Small intestine (tissue), 7 donors: ENCODE data around the gene ELP1. TPM values are rescaled to one million over a fixed set of nuclear protein-coding genes. Genes with fewer than 3 reads are reported as not detected.
"Not testable (repeated sequence)": the region's sequence is repeated elsewhere in the genome, so short reads cannot be mapped to it uniquely, and the experiment has no call there.

Experiments used
- DNase-seq, 2 donors: peaks; one replicate each; pipeline versions ENCODE4 v3.0.0 to v3.0.0-alpha.2; 2013
- FAIRE-seq: peaks from 2 replicates; lab custom pipeline; 2012; peaks lifted over from hg19 to GRCh38; lab: Jason Lieb, UNC
- H3K27ac ChIP-seq, 3 donors: one replicate each; pipeline ENCODE4 v1.5.1; 2013; ENCODE audit warnings: low read length in 2 of 3, mild to moderate bottlenecking in 2 of 3, control low read depth in 1 of 3, inconsistent platforms in 1 of 3, low read depth in 1 of 3, moderate library complexity in 1 of 3
- H3K27me3 ChIP-seq, 3 donors: one replicate each; pipeline ENCODE4 v1.6.1; 2013; ENCODE audit warnings: low read length in 3 of 3, inconsistent platforms in 1 of 3; ENCODE audit not compliant: control insufficient read depth in 3 of 3, insufficient read depth in 3 of 3
- H3K36me3 ChIP-seq, 3 donors: one replicate each; pipeline ENCODE4 v1.6.1; 2013; ENCODE audit warnings: low read length in 3 of 3, inconsistent platforms in 1 of 3, low read depth in 1 of 3, mild to moderate bottlenecking in 1 of 3, moderate library complexity in 1 of 3; ENCODE audit not compliant: control insufficient read depth in 3 of 3, insufficient read depth in 2 of 3
- H3K4me1 ChIP-seq, 3 donors: one replicate each; pipeline ENCODE4 v1.6.1; 2013; ENCODE audit warnings: low read length in 2 of 3, inconsistent platforms in 1 of 3, low read depth in 1 of 3, mild to moderate bottlenecking in 1 of 3, moderate library complexity in 1 of 3; ENCODE audit not compliant: control insufficient read depth in 3 of 3, insufficient read depth in 2 of 3
- H3K4me3 ChIP-seq, 3 donors: one replicate each; pipeline ENCODE4 v1.5.1; 2013; ENCODE audit warnings: low read length in 3 of 3, control low read depth in 1 of 3, inconsistent platforms in 1 of 3, low read depth in 1 of 3, mild to moderate bottlenecking in 1 of 3, moderate library complexity in 1 of 3
- H3K9me3 ChIP-seq, 2 donors: one replicate each; pipeline ENCODE4 v1.6.1; 2013; ENCODE audit warnings: low read depth in 1 of 2, low read length in 1 of 2; ENCODE audit not compliant: control insufficient read depth in 2 of 2, insufficient read depth in 1 of 2
- WGBS, 3 donors: extraction: QIAGEN DNeasy Blood & Tissue Kit; methylation state at CpG; one replicate each; pipeline ENCODE4 v1.1.7; 2013; 5-methylcytosine and 5-hydroxymethylcytosine counted together
- polyA plus RNA-seq, 4 donors: library from polyadenylated mRNA; stranded (reverse) in 3 of 4; unstranded in 1 of 4; fragments of 200-250 nt in 3 of 4; fragments of 120-200 nt in 1 of 4; gene quantifications; one replicate each; pipeline versions ENCODE4 v1.2.1 to v1.2.3, GENCODE V29; 2013
- donor health status: healthy with polysubstance abuse.
- donor health status: control.
- donor health status: control.
- donor health status: Bipolar disorder and iron deficiency.
- donor health status: healthy.

ELP1 gene
- polyA plus RNA-seq, 4 donors = 3.8 to 24.6 (median 11.4) TPM

DNA sequence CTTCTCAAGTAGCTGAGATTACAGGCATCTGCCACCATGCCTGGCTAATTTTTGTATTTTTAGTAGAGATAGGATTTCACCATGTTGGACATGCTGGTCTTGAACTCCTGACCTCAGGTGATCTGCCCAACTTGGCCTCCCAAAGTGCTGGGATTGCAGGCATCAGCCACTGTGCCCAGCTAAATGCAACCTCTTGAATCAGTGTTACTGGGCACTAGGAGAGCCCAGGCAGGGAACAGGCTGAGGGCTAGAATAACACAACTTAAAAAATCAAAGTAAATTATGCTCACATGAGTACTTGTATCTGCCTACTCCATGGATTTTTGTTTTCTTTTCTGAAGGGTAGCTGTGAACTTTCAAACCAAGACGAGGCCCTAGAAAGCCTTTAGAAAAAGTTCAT is 13.5 kb downstream of the ELP1 start:
- DNase-seq, H3K9me3 ChIP-seq, H3K27ac ChIP-seq, FAIRE-seq, H3K27me3 ChIP-seq, H3K4me1 ChIP-seq, H3K4me3 ChIP-seq: not testable (repeated sequence)
- 93 to 100% (median 98%) methylated on average over 1 of the region's 1 CpG for WGBS, 3 donors
- H3K36me3 ChIP-seq = peaks cover 7 to 27% (median 14%) of the 10 kb centered on the region in 3 donors

DNA sequence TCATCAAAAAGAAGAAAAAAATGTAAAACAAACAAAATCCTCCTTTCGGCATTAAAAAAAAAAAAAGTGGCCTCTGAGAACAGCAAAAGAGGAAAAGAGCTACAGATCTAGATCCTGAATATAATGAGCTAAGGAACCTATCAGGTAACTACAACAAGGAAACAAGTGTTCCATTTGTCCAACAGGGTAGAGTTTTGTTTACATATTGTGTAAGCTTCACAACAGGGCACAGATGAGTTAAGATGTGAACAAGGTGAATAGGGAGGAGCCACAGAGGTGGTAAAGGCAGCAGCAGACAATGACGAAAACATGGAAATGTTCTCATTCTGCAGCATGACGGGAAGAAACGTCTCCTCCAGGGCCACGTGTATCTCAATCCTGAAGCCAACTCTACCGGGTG is 14.4 kb downstream of the ELP1 start:
- peaks cover 9 to 26% (median 14%) of the 10 kb centered on the region in 3 donors for H3K36me3 ChIP-seq
- 90 to 93% (median 91%) methylated on average over 6 of the region's 6 CpGs for WGBS, 3 donors
- H3K9me3 ChIP-seq = no peaks in the 10 kb centered on the region

DNA sequence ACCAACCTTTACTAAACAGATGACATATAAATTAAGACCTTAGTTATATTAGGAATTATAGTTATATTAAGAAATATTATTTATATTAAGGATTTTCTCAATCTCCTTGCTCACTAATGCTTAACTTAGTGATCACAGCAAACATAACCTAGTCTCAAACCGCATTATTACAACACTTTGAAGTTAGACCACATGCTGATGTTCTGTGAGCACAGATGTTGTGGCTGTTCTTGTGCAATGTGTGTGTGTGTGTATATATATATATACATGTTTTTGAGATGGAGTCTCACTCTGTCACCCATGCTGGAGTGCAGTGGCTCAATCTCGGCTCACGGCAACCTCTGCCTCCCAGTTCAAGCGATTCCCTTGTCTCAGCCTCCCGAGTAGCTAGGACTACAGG is 20.5 kb downstream of the ELP1 start:
- DNase-seq (no peak), FAIRE-seq (no peak)

More for the DNA sequence above, 14.4 kb downstream of the ELP1 start:
- no peak overlapping the region for H3K27ac ChIP-seq
- FAIRE-seq = no peak
- no peaks in the 10 kb centered on the region for H3K4me1 ChIP-seq
- DNase-seq = peak in 1 of 2 donors; percentile 4
- H3K27me3 ChIP-seq = no peaks in the 10 kb centered on the region
- no peak overlapping the region for H3K4me3 ChIP-seq

GRCh38 chr9:108911820-108912219 is 22.1 kb downstream of the ELP1 start:
- Histone ChIP-seq H3K4me1 (no peaks in the 10 kb centered on the region), H3K4me3 (no peak overlapping the region), H3K27ac (no peak overlapping the region), H3K9me3 (no peaks in the 10 kb centered on the region), H3K27me3 (no peaks in the 10 kb centered on the region), H3K36me3 (peaks cover 10 to 28% (median 10%) of the 10 kb centered on the region in 3 donors)
- 8 to 35% (median 13%) methylated on average over 1 of the region's 1 CpG for WGBS, 3 donors
- DNase-seq = no peak
- FAIRE-seq = no peak

More for the DNA sequence above, 20.5 kb downstream of the ELP1 start:
- Histone ChIP-seq H3K36me3 (peaks cover 10 to 34% (median 10%) of the 10 kb centered on the region in 3 donors), H3K27ac (no peak overlapping the region), H3K9me3 (no peaks in the 10 kb centered on the region), H3K4me1 (no peaks in the 10 kb centered on the region), H3K4me3 (no peak overlapping the region), H3K27me3 (no peaks in the 10 kb centered on the region)
- 96 to 98% (median 96%) methylated on average over 5 of the region's 5 CpGs for whole genome bisulfite sequencing, 3 donors

DNA sequence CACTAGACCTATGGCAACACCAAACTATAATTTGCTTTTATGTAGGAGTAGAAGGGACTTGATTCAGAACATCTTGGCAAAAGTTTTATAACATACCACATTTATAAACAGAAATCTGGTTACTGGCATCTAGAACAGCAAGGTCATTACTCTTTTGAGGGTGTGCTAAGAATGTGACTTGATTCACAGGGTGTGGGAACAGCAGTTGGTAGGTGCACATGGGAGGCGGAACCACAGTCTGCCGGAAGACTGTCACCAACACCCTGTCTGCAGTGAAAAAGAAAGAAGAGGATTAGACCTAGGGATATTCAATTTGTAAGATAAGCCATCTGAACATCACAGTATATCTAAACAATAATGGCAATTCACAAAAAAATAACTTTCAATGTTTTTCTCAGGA is 23.0 kb downstream of the ELP1 start:
- Histone ChIP-seq H3K4me3 (no peak overlapping the region), H3K27ac (no peak overlapping the region), H3K9me3 (no peaks in the 10 kb centered on the region), H3K4me1 (no peaks in the 10 kb centered on the region), H3K36me3 (peaks cover 10 to 31% (median 11%) of the 10 kb centered on the region in 3 donors), H3K27me3 (no peaks in the 10 kb centered on the region)
- FAIRE-seq (no peak), DNase-seq (no peak)
- 95 to 97% (median 96%) methylated on average over 2 of the region's 2 CpGs for WGBS, 3 donors

DNA sequence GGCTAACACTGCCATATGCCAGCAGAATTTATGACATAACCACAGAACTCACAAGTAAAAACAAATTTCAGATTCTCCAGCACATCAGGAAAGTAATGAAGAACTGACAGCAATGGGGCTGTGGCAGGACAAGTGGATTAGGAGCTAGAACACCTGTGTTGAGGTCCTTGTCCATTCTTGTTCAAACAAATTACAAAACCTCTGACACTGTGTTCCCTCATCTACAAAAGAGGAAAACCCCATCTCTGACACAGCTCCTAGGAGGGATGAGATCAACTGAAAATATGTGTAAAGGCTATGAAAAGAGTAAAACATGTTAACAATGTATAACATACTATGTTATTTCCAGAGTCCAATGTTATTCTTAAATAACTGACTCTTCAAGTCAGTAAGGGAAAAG is 23.5 kb downstream of the ELP1 start:
- H3K27ac ChIP-seq = no peak overlapping the region
- no peaks in the 10 kb centered on the region for H3K9me3 ChIP-seq
- no peak overlapping the region for H3K4me3 ChIP-seq
- peaks cover 7 to 31% (median 12%) of the 10 kb centered on the region in 3 donors for H3K36me3 ChIP-seq
- DNase-seq (no peak), FAIRE-seq (no peak)
- no peaks in the 10 kb centered on the region for H3K27me3 ChIP-seq
- no peaks in the 10 kb centered on the region for H3K4me1 ChIP-seq

- Histone ChIP-seq H3K4me3 (no peak overlapping the region), H3K36me3 (peaks cover 0 to 23% (median 16%) of the 10 kb centered on the region in 3 donors), H3K9me3 (no peaks in the 10 kb centered on the region), H3K4me1 (no peaks in the 10 kb centered on the region), H3K27ac (no peak overlapping the region), H3K27me3 (no peaks in the 10 kb centered on the region)
- FAIRE-seq (no peak), DNase-seq (no peak)
- 65 to 74% (median 69%) methylated on average over 2 of the region's 2 CpGs for WGBS, 3 donors
Measured at GRCh38 chr9:108905494-108905893, 28.4 kb downstream of the ELP1 start.

GRCh38 chr9:108904161-108904560 is 29.8 kb downstream of the ELP1 start:
- Histone ChIP-seq H3K4me3 (no peak overlapping the region), H3K27me3 (no peaks in the 10 kb centered on the region), H3K4me1 (no peaks in the 10 kb centered on the region), H3K36me3 (peaks cover 3 to 20% (median 17%) of the 10 kb centered on the region in 3 donors), H3K27ac (no peak overlapping the region), H3K9me3 (no peaks in the 10 kb centered on the region)
- FAIRE-seq (no peak), DNase-seq (no peak)
- 95 to 100% (median 95%) methylated on average over 3 of the region's 3 CpGs for WGBS, 3 donors
